SK-N-SH treated with all-trans-retinoic acid at 6 μM for 48 hours (cell line): ENCODE measurements around the gene ST6GALNAC4.
"Not testable (repeated sequence)": the region's sequence is repeated elsewhere in the genome, so short reads cannot be mapped to it uniquely, and the experiment has no call there.

Source experiments
- ATAC-seq: fragments of 200-7000 bp; cut with Tn5 transposase; 3 replicates; pipeline ENCODE4 v1.9.1; 2020; ENCODE audit warnings: mild to moderate bottlenecking, moderate library complexity
- ARNTL ChIP-seq: fragments of 450-650 bp; formaldehyde crosslinking; IDR thresholded peaks from 2 replicates; pipeline ENCODE4 v1.5.0; 2020; ENCODE audit warnings: low read depth, mild to moderate bottlenecking, moderate library complexity, borderline replicate concordance
- BACH2 ChIP-seq: fragments of 250-450 bp; sonication (Bioruptor Pico); IDR thresholded peaks from 2 replicates; pipeline ENCODE4 v1.9.0; 2021; ENCODE audit warnings: mild to moderate bottlenecking, borderline replicate concordance
- CREB5 ChIP-seq: fragments of 250-450 bp; sonication (Bioruptor Pico); IDR thresholded peaks from 2 replicates; pipeline ENCODE4 v1.5.1; 2020; ENCODE audit warnings: low read depth, mild to moderate bottlenecking, moderate library complexity
- CSDC2 ChIP-seq: fragments of 250-450 bp; sonication (Bioruptor Pico); IDR thresholded peaks from 2 replicates; pipeline ENCODE4 v1.5.0; 2020; ENCODE audit warnings: mild to moderate bottlenecking, moderate library complexity
- CSRNP3 ChIP-seq: fragments of 250-450 bp; sonication (Bioruptor Pico); IDR thresholded peaks from 2 replicates; pipeline ENCODE4 v1.5.1; 2021; ENCODE audit warnings: mild to moderate bottlenecking, moderate library complexity
- ESRRG ChIP-seq: fragments of 250-450 bp; sonication (Bioruptor Pico); IDR thresholded peaks from 2 replicates; pipeline ENCODE4 v1.6.1; 2021; ENCODE audit warnings: mild to moderate bottlenecking
- GLIS3 ChIP-seq: fragments of 250-450 bp; sonication (Bioruptor Pico); IDR thresholded peaks from 2 replicates; pipeline ENCODE4 v1.5.0; 2020; ENCODE audit warnings: mild to moderate bottlenecking, moderate library complexity
- OSR1 ChIP-seq: fragments of 250-450 bp; sonication (Bioruptor Pico); IDR thresholded peaks from 2 replicates; pipeline ENCODE4 v1.8.0; 2022; ENCODE audit warnings: moderate library complexity, mild to moderate bottlenecking, inconsistent platforms
- PATZ1 ChIP-seq: fragments of 250-450 bp; sonication (Bioruptor Pico); IDR thresholded peaks from 2 replicates; pipeline ENCODE4 v1.8.0; 2020; ENCODE audit warnings: mild to moderate bottlenecking, moderate library complexity, borderline replicate concordance
- PPARA ChIP-seq: fragments of 250-450 bp; sonication (Bioruptor Pico); IDR thresholded peaks from 2 replicates; pipeline ENCODE4 v1.5.0; 2020; ENCODE audit warnings: mild to moderate bottlenecking, borderline replicate concordance
- RARB ChIP-seq: fragments of 250-450 bp; sonication (Bioruptor Pico); IDR thresholded peaks from 2 replicates; pipeline ENCODE4 v1.8.0; 2021; ENCODE audit warnings: mild to moderate bottlenecking, moderate library complexity
- SNAI2 ChIP-seq: fragments of 250-450 bp; sonication (Bioruptor Pico); IDR thresholded peaks from 2 replicates; pipeline ENCODE4 v1.5.0; 2020; ENCODE audit warnings: mild to moderate bottlenecking, moderate library complexity
- TCF4 ChIP-seq: fragments of 250-450 bp; sonication (Bioruptor Pico); IDR thresholded peaks from 2 replicates; pipeline ENCODE4 v1.8.0; 2021; ENCODE audit warnings: mild to moderate bottlenecking, moderate library complexity, borderline replicate concordance
- TOX ChIP-seq: fragments of 250-450 bp; sonication (Bioruptor Pico); IDR thresholded peaks from 2 replicates; pipeline ENCODE4 v1.8.0; 2021; ENCODE audit warnings: mild to moderate bottlenecking, moderate library complexity, borderline replicate concordance
- ZC3H10 ChIP-seq: fragments of 250-450 bp; sonication (Bioruptor Pico); IDR thresholded peaks from 2 replicates; pipeline ENCODE4 v1.5.1; 2021; ENCODE audit warnings: mild to moderate bottlenecking, moderate library complexity
- ZFP3 ChIP-seq: fragments of 250-450 bp; sonication (Bioruptor Pico); IDR thresholded peaks from 2 replicates; pipeline ENCODE4 v1.5.0; 2020; ENCODE audit warnings: mild to moderate bottlenecking, moderate library complexity
- ZFP30 ChIP-seq: fragments of 450-650 bp; formaldehyde crosslinking; IDR thresholded peaks from 2 replicates; pipeline ENCODE4 v1.5.0; 2022; ENCODE audit warnings: mild to moderate bottlenecking, moderate library complexity
- ZNF70 ChIP-seq: fragments of 450-650 bp; formaldehyde crosslinking; IDR thresholded peaks from 2 replicates; pipeline ENCODE4 v1.5.0; 2020; ENCODE audit warnings: mild to moderate bottlenecking, moderate library complexity

Gene ST6GALNAC4

GRCh38 chr9:127871531-127871930 lies 45.3 kb downstream of the ST6GALNAC4 start:
- ATAC-seq, result no peak
- TF ChIP-seq PATZ1 (CRISPR knock-in tag) (no peak), ARNTL (CRISPR knock-in tag) (no peak), RARB (CRISPR knock-in tag) (no peak), ZFP30 (CRISPR knock-in tag) (no peak), CSDC2 (CRISPR knock-in tag) (no peak), CREB5 (CRISPR knock-in tag) (no peak), BACH2 (CRISPR knock-in tag) (no peak), TCF4 (CRISPR knock-in tag) (no peak), SNAI2 (CRISPR knock-in tag) (no peak), OSR1 (CRISPR knock-in tag) (no peak), CSRNP3 (CRISPR knock-in tag) (no peak), ZNF70 (CRISPR knock-in tag) (no peak)

- no peak for ATAC-seq
- TF ChIP-seq ZNF70 (CRISPR knock-in tag) (no peak), ESRRG (CRISPR knock-in tag) (no peak), CREB5 (CRISPR knock-in tag) (no peak), ZC3H10 (CRISPR knock-in tag) (no peak), CSDC2 (CRISPR knock-in tag) (no peak), SNAI2 (CRISPR knock-in tag) (no peak), CSRNP3 (CRISPR knock-in tag) (no peak), BACH2 (CRISPR knock-in tag) (no peak), GLIS3 (CRISPR knock-in tag) (no peak), PPARA (CRISPR knock-in tag) (no peak), ZFP3 (CRISPR knock-in tag) (no peak)
Measured at GRCh38 chr9:127870887-127871286, 46.0 kb downstream of the ST6GALNAC4 start.

- not testable (repeated sequence) for ATAC-seq
Measured at GRCh38 chr9:127870153-127870491, 46.7 kb downstream of the ST6GALNAC4 start.

- TF ChIP-seq ZNF70 (CRISPR knock-in tag) (no peak), SNAI2 (CRISPR knock-in tag) (no peak)
- peak; percentile 97 for ATAC-seq
Measured at GRCh38 chr9:127869310-127870152, 47.3 kb downstream of the ST6GALNAC4 start.

- TF ChIP-seq ZC3H10 (CRISPR knock-in tag), result no peak
- no peak for TF ChIP-seq TOX (CRISPR knock-in tag)
- TF ChIP-seq SNAI2 (CRISPR knock-in tag), result no peak
- TF ChIP-seq ARNTL (CRISPR knock-in tag), result no peak
- TF ChIP-seq ZFP30 (CRISPR knock-in tag), result no peak
- TF ChIP-seq, all 23 proteins: peak for 0
- ATAC-seq, result no peak
Measured at GRCh38 chr9:127868278-127868902, 48.5 kb downstream of the ST6GALNAC4 start.
